ENCODE results near the gene SOX11.

Gene SOX11

DNA sequence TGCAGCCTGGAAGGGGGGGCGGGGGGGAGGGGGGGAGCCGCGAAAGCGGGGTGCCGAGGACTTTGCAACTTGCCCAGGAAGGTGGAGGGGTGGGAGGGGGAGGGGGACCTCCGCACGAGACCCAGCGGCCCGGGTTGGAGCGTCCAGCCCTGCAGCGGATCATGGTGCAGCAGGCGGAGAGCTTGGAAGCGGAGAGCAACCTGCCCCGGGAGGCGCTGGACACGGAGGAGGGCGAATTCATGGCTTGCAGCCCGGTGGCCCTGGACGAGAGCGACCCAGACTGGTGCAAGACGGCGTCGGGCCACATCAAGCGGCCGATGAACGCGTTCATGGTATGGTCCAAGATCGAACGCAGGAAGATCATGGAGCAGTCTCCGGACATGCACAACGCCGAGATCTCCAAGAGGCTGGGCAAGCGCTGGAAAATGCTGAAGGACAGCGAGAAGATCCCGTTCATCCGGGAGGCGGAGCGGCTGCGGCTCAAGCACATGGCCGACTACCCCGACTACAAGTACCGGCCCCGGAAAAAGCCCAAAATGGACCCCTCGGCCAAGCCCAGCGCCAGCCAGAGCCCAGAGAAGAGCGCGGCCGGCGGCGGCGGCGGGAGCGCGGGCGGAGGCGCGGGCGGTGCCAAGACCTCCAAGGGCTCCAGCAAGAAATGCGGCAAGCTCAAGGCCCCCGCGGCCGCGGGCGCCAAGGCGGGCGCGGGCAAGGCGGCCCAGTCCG is 540 bp downstream of the SOX11 start:
- no peak for DNase-seq (ENCODE audit: low read depth in 3 of 3)

DNA sequence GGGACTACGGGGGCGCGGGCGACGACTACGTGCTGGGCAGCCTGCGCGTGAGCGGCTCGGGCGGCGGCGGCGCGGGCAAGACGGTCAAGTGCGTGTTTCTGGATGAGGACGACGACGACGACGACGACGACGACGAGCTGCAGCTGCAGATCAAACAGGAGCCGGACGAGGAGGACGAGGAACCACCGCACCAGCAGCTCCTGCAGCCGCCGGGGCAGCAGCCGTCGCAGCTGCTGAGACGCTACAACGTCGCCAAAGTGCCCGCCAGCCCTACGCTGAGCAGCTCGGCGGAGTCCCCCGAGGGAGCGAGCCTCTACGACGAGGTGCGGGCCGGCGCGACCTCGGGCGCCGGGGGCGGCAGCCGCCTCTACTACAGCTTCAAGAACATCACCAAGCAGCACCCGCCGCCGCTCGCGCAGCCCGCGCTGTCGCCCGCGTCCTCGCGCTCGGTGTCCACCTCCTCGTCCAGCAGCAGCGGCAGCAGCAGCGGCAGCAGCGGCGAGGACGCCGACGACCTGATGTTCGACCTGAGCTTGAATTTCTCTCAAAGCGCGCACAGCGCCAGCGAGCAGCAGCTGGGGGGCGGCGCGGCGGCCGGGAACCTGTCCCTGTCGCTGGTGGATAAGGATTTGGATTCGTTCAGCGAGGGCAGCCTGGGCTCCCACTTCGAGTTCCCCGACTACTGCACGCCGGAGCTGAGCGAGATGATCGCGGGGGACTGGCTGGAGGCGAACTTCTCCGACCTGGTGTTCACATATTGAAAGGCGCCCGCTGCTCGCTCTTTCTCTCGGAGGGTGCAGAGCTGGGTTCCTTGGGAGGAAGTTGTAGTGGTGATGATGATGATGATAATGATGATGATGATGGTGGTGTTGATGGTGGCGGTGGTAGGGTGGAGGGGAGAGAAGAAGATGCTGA is 1.4 kb downstream of the SOX11 start:
- no peak for DNase-seq (ENCODE audit: low read depth in 3 of 3)

DNA sequence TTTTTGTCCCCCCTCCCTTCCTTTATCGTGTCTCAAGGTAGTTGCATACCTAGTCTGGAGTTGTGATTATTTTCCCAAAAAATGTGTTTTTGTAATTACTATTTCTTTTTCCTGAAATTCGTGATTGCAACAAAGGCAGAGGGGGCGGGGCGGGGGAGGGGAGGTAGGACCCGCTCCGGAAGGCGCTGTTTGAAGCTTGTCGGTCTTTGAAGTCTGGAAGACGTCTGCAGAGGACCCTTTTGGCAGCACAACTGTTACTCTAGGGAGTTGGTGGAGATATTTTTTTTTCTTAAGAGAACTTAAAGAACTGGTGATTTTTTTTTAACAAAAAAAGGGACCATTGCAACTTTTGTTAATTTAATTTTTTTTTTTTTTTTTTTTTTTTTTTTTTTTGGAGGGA is 2.1 kb downstream of the SOX11 start:
- no peak for DNase-seq (ENCODE audit: low read depth in 3 of 3)

DNA sequence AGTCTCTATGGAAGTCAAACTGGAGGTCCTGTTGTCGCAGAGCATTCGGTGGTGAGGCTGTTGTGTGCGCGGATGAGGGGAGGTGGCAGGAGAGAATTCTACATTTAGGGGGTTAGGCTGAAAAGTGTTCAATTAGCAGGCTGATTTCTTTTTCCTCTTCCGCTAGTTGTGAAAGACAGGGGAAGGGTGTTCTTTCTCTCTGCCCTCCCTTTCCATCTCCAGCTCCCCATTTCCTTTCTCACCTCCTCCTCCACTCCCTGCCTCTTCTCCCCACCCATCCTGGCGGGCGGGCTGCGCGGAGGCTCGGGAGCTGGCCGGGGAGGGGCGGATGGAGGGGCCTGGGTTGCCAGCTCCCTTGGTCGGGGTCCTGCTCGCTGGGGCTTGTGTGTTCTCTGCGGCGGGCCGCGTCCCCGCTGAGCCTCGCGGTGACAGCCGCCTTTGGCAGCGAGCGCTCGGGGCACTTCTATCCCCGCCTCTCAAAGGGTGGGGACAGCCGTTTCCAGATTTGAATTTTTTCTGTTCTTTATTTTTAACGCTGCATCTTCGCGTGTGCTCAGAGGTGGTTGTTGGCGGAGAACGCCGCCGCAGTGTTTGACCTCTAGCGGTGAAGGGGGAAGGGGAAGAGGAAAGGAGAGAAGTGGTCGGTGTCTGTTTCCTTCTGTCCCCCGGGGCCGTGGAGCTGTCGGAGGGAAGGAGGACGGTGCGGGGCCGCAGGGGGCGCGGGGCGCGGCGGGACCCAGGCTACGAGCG is 3.6 kb downstream of the SOX11 start:
- DNase-seq (ENCODE audit: low read depth in 3 of 3) = no peak

DNA sequence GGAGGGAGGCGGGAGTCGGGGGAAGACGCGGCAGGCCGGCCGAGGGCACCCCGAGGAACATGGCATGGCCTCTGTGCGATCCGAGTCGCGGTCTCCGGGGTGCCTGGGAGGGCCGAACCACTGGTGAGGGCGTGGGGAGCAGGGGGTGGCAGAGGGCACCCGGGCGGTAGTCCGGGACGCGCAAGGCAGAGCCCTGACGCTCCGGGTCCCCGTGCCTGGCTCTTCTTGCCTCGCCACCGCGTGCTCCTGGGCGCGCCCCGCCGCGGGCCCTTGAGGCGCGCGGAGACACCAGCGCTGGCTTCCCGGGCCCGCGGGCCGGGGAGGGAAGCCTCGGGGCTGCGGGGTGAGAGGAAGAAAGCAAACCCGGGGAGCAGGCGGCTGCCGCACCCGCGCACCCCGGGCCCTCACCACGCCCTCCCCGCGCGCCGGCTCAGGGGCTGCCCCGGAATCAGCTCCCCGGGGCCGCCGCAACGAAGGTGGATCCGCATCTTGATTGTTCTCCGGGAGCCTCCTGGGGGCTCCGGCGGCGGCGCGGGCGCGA is 4.3 kb downstream of the SOX11 start:
- no peak for DNase-seq (ENCODE audit: low read depth in 3 of 3)

DNA sequence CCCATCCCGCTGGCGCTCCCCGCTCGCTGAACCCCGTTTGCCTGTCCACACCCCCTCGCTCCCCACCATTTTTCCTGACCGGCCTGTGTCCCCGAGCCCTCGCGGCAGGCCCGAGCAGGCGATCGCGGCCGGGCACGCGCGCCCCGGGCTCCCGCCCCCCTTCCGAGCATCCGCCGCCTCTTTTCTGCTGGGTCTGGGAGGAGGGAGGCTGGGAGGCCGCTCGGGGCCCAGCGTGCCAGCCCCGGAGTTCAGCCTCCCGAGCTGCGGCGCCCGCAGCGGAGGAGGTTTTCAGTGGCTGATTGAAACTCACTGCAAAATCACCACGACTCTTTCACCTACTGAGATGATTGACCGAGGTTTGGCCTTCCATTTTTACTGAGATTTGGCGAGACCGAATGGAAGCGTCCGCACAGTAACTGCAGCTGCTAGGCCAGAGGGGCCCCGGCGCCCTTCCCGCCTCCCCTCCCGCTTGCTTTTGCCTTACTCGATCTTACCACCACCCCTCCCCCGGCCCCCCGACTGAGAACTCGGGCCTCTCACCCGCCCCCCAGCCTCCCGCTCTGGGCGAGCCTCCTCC is 4.8 kb downstream of the SOX11 start:
- DNase-seq (ENCODE audit: low read depth in 3 of 3) = no peak

DNA sequence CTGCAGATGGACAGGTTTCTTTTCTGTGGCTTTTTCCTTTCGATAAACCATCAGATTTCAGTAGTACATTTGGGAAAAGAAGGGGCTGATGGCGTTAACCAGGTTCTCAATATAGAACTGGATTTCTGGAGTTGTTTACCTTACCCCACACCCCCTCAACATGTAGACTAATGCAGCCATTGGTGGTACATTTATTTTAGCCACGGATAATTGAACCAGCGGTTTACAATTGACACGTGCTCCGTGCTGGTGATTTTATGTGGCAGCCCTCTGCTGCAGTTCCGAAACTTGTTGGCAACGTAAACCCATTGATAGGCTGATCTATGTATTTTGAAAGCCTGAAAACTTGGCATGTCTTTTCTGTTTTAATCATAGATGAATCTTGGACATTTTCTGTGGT is 5.4 kb downstream of the SOX11 start:
- DNase-seq (ENCODE audit: low read depth in 3 of 3) = no peak

DNA sequence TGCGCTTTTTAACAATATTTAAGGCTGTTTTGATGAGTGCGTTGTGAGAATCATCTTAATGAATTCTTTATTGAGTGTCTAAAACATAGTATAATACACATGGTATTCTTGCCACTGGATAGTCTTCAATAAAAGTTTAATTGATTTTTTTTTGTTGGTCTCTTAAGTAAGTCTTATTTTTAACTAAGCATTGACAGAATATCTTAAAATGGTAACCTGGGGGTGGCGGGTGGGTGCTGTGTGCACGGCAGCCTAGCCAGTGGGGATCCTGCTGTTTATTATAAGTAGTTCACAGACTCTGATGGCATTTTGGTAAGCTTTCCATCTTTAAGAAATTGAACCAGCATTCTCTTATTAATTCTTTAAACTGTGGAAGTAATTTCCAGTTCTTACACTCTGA is 6.0 kb downstream of the SOX11 start:
- no peak for DNase-seq (ENCODE audit: low read depth in 3 of 3)

DNA sequence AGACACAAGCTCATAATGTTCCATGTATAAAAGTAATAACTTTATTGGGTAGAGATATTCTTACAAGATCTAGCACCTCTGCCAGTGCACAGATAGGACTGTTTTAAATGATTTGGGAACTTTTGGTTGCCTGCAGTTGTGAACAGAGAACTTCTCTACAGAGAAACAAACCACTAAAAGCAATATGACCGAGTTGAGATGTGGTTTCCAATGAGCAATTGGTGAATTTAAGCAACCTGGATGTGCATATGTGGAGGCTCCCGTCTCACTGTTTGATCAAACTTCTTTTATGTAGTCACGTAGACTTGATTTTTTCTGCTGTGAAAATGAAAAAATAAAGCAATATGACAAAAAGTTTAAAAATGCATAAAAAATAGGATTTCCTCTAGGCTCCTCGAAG is 7.8 kb downstream of the SOX11 start:
- no peak for DNase-seq (ENCODE audit: low read depth in 3 of 3)

DNA sequence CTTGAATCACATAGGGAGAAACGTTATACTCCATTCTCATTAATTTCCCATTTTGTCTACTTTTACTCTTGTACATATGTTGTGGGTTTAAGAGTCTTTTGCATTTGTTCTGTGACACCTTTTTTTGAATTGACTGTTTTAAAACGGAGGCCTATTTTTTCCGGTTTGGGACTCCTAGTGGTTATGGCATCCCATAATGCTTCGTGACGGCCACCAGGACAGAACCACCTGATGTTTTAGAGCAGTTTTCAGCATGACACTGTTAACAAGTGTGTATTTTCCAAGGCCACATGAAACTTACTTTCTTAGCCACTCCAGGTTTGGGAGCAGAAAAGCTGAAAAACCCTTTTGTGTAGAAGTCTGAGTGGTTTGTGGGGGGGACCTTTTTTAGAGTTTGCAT is 8.4 kb downstream of the SOX11 start:
- no peak for DNase-seq (ENCODE audit: low read depth in 3 of 3)

DNA sequence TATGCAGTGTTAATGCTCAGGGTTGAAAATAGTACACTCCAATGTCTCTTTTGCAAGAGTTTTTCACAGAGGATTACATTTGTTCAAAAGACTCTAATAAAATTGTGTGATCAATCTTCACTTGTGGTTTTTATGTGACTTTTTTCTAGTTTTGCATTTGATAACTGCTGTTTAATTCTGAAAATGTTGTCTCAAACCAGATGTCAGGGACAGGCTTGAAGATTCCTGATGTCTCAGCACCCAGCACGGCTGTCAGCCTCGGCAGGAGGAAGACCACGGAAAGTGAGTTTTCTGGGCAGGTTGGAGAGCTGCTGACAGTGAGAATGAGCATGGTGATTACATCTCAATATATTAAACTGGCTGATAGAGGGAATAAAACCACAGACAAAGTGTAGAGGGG is 9.1 kb downstream of the SOX11 start:
- DNase-seq (ENCODE audit: low read depth in 3 of 3) = no peak

DNA sequence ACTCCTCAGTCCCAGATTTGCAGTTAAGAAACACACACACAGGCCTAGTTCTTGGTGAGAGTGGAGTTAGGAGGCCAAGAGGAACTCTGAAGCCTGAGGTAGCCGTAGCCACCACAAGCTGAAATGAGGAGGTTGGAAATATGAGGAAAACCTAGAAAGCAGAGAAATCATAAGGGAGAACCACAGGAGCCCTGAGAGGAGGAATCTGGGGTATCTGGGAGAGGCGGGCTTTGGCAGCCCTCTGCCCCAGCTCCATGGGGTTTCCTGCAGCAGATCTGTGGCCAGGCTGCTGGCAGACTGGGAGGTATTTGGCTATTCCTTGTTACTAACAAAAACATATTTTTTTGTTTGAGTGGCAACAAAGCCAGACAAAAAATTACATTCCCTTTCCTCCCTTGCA is 11.0 kb downstream of the SOX11 start:
- DNase-seq (ENCODE audit: low read depth in 3 of 3) = no peak

DNA sequence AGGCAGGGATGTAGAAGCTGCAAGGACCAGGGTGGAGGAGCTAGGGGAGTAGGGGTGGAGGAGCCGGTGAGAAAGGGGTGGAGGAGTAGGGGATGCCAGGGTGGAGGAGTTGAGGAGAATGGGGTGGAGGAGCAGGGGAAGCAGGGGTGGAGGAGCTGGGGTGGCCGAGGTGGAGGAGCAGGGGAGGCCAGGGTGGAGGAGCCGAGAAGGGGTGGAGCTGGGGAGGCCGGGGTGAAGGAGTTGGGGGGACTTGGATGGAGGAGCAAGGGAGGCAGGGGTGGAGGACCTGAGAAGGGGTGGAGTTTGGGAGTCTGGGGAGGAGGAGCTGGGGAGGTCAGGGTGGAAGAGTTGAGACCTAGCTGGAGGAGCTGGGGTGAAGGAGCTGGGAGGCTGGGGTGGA is 13.3 kb downstream of the SOX11 start:
- DNase-seq (ENCODE audit: low read depth in 3 of 3) = no peak

DNA sequence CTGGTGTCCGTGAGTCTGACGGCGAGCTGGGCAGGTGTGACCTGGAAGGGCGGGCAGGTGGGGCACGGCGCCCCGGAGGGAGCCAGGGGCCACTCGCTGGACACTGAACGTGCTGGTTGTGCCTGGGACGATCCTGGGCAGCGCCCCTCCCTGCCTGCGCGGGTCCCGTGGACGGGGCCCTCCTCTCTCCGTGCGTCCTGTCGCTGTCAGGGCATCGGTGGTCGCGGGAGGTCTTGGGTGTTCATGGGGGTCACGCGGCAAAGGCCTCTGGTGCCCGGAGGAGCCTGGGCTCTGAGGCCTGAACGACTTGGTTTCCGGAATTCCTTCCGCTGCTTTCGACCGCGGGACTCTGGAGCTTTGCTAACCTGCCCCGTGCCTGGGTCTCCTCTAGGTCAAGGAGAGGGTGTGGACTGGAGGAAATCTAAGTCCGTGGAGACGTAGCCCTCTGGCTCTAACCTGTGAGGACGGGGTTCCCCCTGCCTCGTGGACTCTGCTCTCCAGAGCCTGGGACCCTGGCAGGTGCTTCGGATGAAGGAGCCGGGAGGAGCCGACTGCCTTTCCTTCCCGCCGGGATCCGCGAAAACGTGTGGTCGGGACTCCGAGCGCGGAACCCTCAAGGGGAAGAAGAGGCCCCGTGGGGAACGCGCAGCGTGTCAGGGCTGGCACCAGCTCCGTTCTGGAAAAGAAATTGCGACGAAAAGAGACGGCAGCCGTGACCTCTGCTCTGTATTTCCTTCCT is 14.7 kb downstream of the SOX11 start:
- no peak for DNase-seq (ENCODE audit: low read depth in 3 of 3)

DNA sequence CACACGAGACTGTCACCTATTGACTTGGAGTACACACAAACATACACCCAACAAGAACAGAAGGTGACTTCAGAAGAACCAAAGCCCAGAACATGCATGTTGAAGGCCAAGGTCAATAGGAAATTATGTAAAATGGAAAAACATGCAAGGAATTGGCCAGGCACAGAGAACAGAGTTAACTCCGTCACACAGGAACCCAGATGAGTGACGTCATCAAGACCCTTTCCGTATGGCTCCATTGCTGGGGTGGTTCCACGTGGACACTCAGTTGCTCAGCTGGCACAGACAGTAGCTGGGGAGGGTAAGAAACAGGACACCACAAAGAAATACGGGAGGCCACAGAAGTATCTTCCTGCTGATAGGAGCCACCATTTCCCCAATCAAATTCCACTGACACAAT is 18.4 kb downstream of the SOX11 start:
- DNase-seq (ENCODE audit: low read depth in 3 of 3) = no peak

DNA sequence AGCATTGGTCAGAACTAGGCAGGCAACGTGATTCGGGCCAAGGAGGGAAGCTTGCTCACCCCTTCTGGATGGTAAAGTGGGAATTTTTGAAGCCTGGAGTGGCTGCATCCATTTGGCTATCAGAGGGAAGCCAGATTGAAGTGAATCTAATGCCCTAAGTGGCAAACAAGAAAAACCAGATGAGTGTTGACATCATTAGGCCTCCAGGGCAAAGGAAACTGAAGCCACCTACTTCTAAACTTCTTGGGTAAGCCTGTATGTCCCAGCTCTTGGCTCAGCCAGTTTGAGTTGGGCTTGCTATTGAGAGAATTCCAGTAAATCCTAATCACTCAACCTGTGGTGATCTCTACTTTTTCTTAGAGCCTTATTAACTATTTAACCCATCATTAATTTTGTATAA is 20.9 kb downstream of the SOX11 start:
- DNase-seq (ENCODE audit: low read depth in 3 of 3) = no peak

DNA sequence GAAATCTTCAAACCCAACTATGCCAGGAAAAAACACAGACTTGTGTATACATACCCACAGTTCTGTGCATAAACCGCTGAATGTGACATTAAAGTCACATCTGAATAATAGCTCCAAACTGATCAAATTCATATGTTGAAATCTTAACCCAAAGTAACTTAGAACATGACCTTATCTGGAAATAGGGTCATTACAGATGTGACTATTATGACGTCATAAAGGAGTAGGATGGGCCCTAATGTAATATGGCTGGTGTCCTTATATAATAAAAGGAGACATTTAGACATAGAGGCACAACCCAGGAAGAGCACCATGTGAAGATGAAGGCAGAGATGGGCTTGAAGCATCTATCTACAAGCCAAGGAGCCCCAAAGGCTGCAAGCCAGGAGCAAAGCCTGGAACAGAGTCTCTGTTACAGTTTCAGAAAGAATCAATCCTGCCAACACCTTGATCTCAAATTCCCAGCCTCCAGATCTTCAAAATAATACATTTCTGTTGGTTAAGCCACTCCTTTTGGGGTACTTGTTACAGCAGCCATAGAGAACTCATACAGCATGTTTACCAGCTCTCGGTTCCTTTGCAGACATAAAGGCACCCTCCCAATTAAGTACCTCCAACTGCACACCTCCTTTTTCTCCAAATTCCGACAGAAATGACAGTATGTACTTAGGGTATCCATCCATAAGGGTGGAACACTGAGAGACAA is 27.6 kb downstream of the SOX11 start:
- no peak for DNase-seq (ENCODE audit: low read depth in 3 of 3)

DNA sequence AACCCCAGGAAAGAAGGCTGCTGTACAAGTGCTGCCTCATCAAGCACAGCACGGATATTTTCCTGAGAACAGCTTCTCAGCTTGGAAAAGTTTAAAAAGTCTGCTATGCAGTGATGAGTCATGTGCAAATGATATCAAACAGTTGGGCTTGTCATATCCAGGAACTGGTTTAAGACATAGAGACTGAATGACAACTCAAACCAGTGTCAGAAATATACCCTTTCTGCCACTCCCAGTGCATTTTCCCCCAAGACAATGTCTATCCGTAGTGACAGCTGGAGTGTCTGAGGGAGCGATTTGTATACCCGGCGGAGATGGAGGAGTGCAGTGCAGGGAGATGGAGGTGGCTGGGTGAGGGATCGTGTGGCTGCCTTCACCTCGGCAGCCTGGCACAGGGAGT is 28.2 kb downstream of the SOX11 start:
- DNase-seq (ENCODE audit: low read depth in 3 of 3) = no peak

DNA sequence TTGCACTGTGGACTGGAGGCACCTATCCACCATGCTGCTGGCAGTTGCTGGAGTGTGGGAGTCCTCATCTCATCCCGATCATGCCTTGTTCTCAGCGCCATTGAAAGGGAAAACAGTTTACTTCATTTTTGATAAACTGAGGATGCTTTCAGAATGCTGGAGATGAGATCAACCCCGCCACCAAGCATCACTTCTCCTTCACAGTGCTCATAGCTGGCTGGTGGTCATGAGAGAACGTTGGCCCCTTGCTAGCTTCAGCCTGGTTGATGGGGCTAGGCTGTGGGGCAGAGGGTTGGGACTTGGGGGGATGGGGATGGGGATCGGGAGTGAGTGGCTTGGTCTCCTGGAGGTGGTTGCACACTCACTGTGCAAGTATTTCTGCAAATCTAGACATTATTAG is 30.1 kb downstream of the SOX11 start:
- DNase-seq (ENCODE audit: low read depth in 3 of 3) = no peak

Measured in stimulated activated CD4-positive, alpha-beta T cell treated with anti-CD3 and anti-CD28 coated beads, TNF-alpha, amount 100 ng/mL, for 48 hours (primary cell).